Kidney (tissue), 14 donors: ENCODE results near the gene SFSWAP. TPM values are rescaled to one million over a fixed set of nuclear protein-coding genes. Genes with fewer than 3 reads are reported as not detected.

Source experiments
- DNase-seq, 5 donors: peaks; one replicate each; pipeline ENCODE4 v3.0.0-alpha.2; 2013 to 2020
- FAIRE-seq: peaks from 2 replicates; lab custom pipeline; 2012; peaks lifted over from hg19 to GRCh38; lab: Jason Lieb, UNC
- H3K27ac ChIP-seq, 2 donors: one replicate each; pipeline ENCODE4 v1.7.0; 2013; ENCODE audit warnings: low read depth in 2 of 2, low read length in 2 of 2, inconsistent platforms in 1 of 2
- H3K27me3 ChIP-seq: one replicate; pipeline ENCODE4 v1.7.1; 2013; ENCODE audit warnings: low read length, inconsistent platforms; ENCODE audit not compliant: control insufficient read depth, insufficient read depth
- H3K36me3 ChIP-seq, 3 donors: one replicate each; pipeline versions ENCODE4 v1.7.0 to v1.7.1; 2013; ENCODE audit warnings: low read length in 3 of 3, control low read depth in 1 of 3, inconsistent platforms in 1 of 3; ENCODE audit not compliant: insufficient read depth in 3 of 3, control insufficient read depth in 2 of 3
- H3K4me1 ChIP-seq, 3 donors: one replicate each; pipeline versions ENCODE4 v1.7.0 to v1.7.1; 2013; ENCODE audit warnings: low read length in 3 of 3, inconsistent platforms in 1 of 3, low read depth in 1 of 3; ENCODE audit not compliant: control insufficient read depth in 2 of 3, insufficient read depth in 2 of 3
- H3K4me3 ChIP-seq, 3 donors: one replicate each; pipeline versions ENCODE4 v1.7.0 to v1.8.1; 2013; ENCODE audit warnings: low read length in 3 of 3, control low read depth in 1 of 3, inconsistent platforms in 1 of 3
- H3K9ac ChIP-seq, 3 donors: one replicate each; pipeline versions ENCODE4 v1.7.0 to v1.7.1; 2013; ENCODE audit warnings: low read length in 3 of 3, control low read depth in 1 of 3, inconsistent platforms in 1 of 3
- H3K9me3 ChIP-seq, 3 donors: one replicate each; pipeline versions ENCODE4 v1.7.0 to v1.7.1; 2013; ENCODE audit warnings: low read length in 3 of 3, control low read depth in 1 of 3, inconsistent platforms in 1 of 3; ENCODE audit not compliant: control insufficient read depth in 2 of 3, insufficient read depth in 1 of 3
- CTCF ChIP-seq: IDR thresholded peaks from 3 replicates; pipeline ENCODE4 v1.5.1; 2012; ENCODE audit warnings: mild to moderate bottlenecking, moderate library complexity, borderline replicate concordance; ENCODE audit not compliant: insufficient read depth; ENCODE audit errors: extremely low read depth
- intact Hi-C: fragments of 100-400 bp; cut with DNase I; formaldehyde crosslinking; loops from one replicate; pipeline ENCODE4 v1.11.1; 2022
- polyA plus RNA-seq: library from polyadenylated mRNA; stranded (reverse); fragments of 350-450 nt; fragmentation: Illumina TruSeq; extraction: RNeasy Lipid Tissue Mini Kit (QIAGEN cat#74804); gene quantifications from one replicate; pipeline ENCODE4 v1.2.3, GENCODE V29; 2014; ENCODE audit warnings: low read depth, low replicate concordance; ENCODE audit not compliant: insufficient read depth
- total RNA-seq: library from RNA; stranded (reverse); fragmentation: NEBNext Ultra II Directional; extraction: Animal tissue kit (Norgen Biotek cat#: 25700); gene quantifications from one replicate; pipeline ENCODE4 v1.2.1, GENCODE V29; 2021
- donor health status: control.
- donor health status: control.
- donor health status: control.
- donor health status: control.
- donor health status: control.
- donor health status: DM: yes; HTN: yes; CAD: no.
- donor health status: Normal renal cell carcinoma (clear cell type).

SFSWAP gene
- total and polyA plus RNA-seq, 2 donors from 2014 or later: 13.9 to 46.2 TPM

- intact Hi-C loops: no loop called here
- H3K4me3 ChIP-seq: no peak overlapping the region
- no peaks in the 10 kb centered on the region for H3K4me1 ChIP-seq
- DNase-seq (no peak), FAIRE-seq (no peak)
- H3K27me3 ChIP-seq: no peaks in the 10 kb centered on the region
- no peak overlapping the region for H3K27ac ChIP-seq
- no peaks in the 10 kb centered on the region for H3K9me3 ChIP-seq
- no peak for TF ChIP-seq CTCF
- H3K36me3 ChIP-seq: no peaks in the 10 kb centered on the region
- no peak overlapping the region for H3K9ac ChIP-seq
Measured at GRCh38 chr12:131842169-131842568, 131.3 kb downstream of the SFSWAP start.

DNA sequence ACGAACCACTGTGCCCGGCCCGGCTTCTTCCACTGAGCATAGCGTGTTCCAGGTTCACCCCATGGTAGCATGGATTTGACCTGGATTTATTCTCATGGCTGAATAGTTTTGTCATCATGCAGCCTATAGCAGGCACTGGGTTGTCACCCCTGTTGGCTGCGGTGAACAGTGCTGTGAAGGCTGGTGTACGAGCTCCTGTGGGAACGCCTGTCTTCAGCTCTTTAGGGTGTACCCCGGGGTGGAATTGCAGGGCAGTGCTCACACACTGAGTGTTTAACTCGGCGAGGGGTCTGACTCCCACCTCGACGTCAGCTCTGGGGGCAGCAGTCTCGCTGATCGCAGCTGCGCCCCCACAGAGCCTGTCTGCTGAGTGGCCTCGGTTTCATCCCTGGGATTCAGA, 132.6 kb downstream of the SFSWAP start:
- H3K9ac ChIP-seq: no peak overlapping the region
- no peak for TF ChIP-seq CTCF
- H3K36me3 ChIP-seq: no peaks in the 10 kb centered on the region
- H3K27ac ChIP-seq: no peak overlapping the region
- intact Hi-C loops: no loop called here
- H3K4me3 ChIP-seq: no peak overlapping the region
- no peaks in the 10 kb centered on the region for H3K4me1 ChIP-seq
- no peak for DNase-seq
- no peak for FAIRE-seq
- no peaks in the 10 kb centered on the region for H3K9me3 ChIP-seq
- H3K27me3 ChIP-seq: no peaks in the 10 kb centered on the region

GRCh38 chr12:131844140-131844539, 133.2 kb downstream of the SFSWAP start:
- H3K27ac ChIP-seq: no peak overlapping the region
- H3K9ac ChIP-seq: no peak overlapping the region
- H3K27me3 ChIP-seq: no peaks in the 10 kb centered on the region
- FAIRE-seq: no peak
- H3K36me3 ChIP-seq: no peaks in the 10 kb centered on the region
- intact Hi-C loops: no loop called here
- no peaks in the 10 kb centered on the region for H3K9me3 ChIP-seq
- no peak overlapping the region for H3K4me3 ChIP-seq
- no peaks in the 10 kb centered on the region for H3K4me1 ChIP-seq
- no peak for TF ChIP-seq CTCF
- DNase-seq: peak in 1 of 5 donors; percentile 17

GRCh38 chr12:131844656-131845055, 133.8 kb downstream of the SFSWAP start:
- Histone ChIP-seq H3K27ac (no peak overlapping the region), H3K36me3 (no peaks in the 10 kb centered on the region), H3K27me3 (no peaks in the 10 kb centered on the region), H3K4me1 (no peaks in the 10 kb centered on the region), H3K9me3 (no peaks in the 10 kb centered on the region), H3K4me3 (no peak overlapping the region), H3K9ac (no peak overlapping the region)
- FAIRE-seq (no peak), DNase-seq (peak in 1 of 5 donors; percentile 66)
- TF ChIP-seq CTCF: no peak
- intact Hi-C loops: no loop called here
